ENCODE data around the gene DPH6.
"Not testable (repeated sequence)": the region's sequence is repeated elsewhere in the genome, so short reads cannot be mapped to it uniquely, and the experiment has no call there.

The DPH6 gene

GRCh38 chr15:35545824-35546510 is at the start of gene DPH6:
DPH6 (minus strand) TSS chr15:35546165; CDS start chr15:35546141, 24 bp downstream.
- DNase-seq: peak; percentile 95

- DNase-seq: no peak
Measured at GRCh38 chr15:35595656-35596055, 49.7 kb upstream of the DPH6 start.

- not testable (repeated sequence) for DNase-seq
Measured at GRCh38 chr15:35591987-35592386, 46.0 kb upstream of the DPH6 start.

GRCh38 chr15:35583863-35584528 is 38.0 kb upstream of the DPH6 start:
- no peak for DNase-seq

GRCh38 chr15:35580606-35581005 is 34.6 kb upstream of the DPH6 start:
- no peak for DNase-seq

- DNase-seq: no peak
Measured at GRCh38 chr15:35567392-35567791, 21.4 kb upstream of the DPH6 start.

GRCh38 chr15:35566991-35567390 is 21.0 kb upstream of the DPH6 start:
- no peak for DNase-seq

GRCh38 chr15:35565901-35566300 is 19.9 kb upstream of the DPH6 start:
- DNase-seq: no peak

GRCh38 chr15:35562641-35563040 is 16.7 kb upstream of the DPH6 start:
- no peak for DNase-seq

GRCh38 chr15:35561308-35561707 is 15.3 kb upstream of the DPH6 start:
- DNase-seq: no peak

- no peak for DNase-seq
Measured at GRCh38 chr15:35560870-35561269, 14.9 kb upstream of the DPH6 start.

- DNase-seq: no peak
Measured at GRCh38 chr15:35560258-35560657, 14.3 kb upstream of the DPH6 start.

- DNase-seq: no peak
Measured at GRCh38 chr15:35559683-35560082, 13.7 kb upstream of the DPH6 start.

GRCh38 chr15:35557544-35557943 is 11.6 kb upstream of the DPH6 start:
- no peak for DNase-seq

GRCh38 chr15:35557012-35557411 is 11.0 kb upstream of the DPH6 start:
- DNase-seq: no peak

- no peak for DNase-seq
Measured at GRCh38 chr15:35555244-35555643, 9.3 kb upstream of the DPH6 start.

- DNase-seq: no peak
Measured at GRCh38 chr15:35550957-35551356, 5.0 kb upstream of the DPH6 start.

GRCh38 chr15:35549567-35549966 is 3.6 kb upstream of the DPH6 start:
- DNase-seq: no peak

GRCh38 chr15:35548435-35548834 is 2.5 kb upstream of the DPH6 start:
- no peak for DNase-seq

GRCh38 chr15:35547775-35548364 is 1.9 kb upstream of the DPH6 start:
- DNase-seq: no peak

GRCh38 chr15:35546511-35547381 is 781 bp upstream of the DPH6 start:
- DNase-seq: no peak

- DNase-seq: no peak
Measured at GRCh38 chr15:35545316-35545823, 595 bp downstream of the DPH6 start.

- DNase-seq: no peak
Measured at GRCh38 chr15:35540885-35541284, 5.1 kb downstream of the DPH6 start.

Measured in eye (tissue), 1 donor.